HG03064 (cell line): ENCODE data around the gene PDE4D.

ENCODE experiments used
- ATAC-seq: cut with Tn5 transposase; IDR thresholded peaks from one replicate; pipeline ENCODE4 v1.9.1; 2021; ENCODE audit warnings: low read depth; ENCODE audit not compliant: unreplicated experiment

PDE4D gene

DNA sequence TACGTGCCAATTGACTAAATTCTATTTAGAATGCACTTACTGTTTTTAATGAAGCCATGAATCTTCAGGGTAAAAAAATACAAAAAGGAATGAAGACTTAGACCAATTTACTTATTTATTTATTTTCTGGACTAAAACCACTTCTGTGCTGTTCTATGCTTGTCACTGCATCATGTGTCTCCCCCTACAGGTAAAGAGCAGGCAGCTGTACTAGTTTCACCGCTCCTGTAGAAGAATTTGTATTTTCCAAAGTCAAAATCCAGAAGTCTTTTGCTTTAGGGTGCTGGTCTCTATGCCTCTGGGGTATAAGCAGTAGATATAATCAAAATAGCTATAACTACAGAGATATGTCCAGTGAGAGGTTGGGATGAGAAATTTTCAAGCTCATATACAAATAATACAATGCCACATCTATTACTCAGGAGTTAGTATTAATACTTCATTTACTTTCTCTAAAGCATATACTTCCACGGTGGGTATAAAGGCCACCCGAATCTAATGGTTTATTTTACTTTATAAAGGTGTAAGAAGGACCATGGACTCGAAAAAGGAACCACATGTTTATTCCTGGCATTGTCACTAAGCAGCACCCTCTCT, 719.2 kb downstream of the PDE4D start:
- ATAC-seq: peak; percentile 43

DNA sequence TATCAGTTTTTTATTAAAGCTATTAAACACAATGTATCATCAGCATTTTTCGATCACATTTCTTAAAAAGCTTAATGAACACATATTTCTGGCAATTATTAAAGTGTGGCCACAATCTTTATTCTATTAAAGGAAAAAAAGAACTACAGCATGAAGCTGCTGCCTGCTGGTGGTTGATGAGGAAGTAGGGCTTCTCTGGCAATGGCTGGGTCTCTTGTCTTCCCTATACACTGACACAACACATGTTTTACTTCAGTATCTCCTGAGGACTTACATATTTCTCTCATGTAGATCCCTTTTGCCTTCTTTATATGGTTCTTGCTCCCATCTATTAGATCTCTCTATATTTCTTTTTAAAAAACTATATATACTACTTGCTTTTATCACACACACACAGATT, 719.9 kb downstream of the PDE4D start:
- no peak for ATAC-seq

DNA sequence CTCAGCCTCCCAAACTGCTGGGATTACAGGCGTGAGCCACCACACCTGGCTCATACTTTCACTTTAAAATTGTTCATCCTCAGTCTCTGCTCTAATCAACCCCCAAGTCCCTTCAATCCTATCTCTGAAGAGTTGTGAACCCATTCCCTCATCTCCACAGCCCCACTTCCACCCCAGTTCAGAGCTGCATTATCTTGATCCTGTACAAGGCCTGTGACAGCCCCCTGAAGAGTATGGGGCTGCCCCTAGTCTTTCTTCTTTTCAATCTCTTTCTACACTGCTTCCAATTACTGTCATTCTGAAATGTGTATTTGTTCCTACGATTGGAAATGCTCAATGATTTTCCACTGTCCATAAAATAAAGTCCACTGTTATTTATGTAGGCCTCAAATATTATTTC, 722.4 kb downstream of the PDE4D start:
- ATAC-seq: no peak

DNA sequence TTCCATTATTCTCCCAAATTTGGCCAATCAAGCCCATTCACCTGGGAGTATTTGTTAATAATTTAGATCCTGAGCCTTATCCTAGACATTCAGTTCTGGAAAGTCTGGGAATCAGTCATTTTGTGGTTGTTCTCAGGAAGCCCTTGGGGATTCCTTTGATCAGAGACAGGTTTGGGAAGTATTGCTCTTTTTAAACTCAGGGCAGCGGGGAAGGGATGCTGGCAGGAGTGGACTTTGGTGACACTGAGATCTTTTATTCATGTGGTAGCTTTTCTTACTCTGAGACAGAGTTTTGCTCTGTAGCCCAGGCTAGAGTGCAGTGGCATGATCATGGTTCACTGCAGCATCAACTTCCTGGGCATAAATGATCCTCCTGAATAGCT, 723.8 kb downstream of the PDE4D start:
- no peak for ATAC-seq

DNA sequence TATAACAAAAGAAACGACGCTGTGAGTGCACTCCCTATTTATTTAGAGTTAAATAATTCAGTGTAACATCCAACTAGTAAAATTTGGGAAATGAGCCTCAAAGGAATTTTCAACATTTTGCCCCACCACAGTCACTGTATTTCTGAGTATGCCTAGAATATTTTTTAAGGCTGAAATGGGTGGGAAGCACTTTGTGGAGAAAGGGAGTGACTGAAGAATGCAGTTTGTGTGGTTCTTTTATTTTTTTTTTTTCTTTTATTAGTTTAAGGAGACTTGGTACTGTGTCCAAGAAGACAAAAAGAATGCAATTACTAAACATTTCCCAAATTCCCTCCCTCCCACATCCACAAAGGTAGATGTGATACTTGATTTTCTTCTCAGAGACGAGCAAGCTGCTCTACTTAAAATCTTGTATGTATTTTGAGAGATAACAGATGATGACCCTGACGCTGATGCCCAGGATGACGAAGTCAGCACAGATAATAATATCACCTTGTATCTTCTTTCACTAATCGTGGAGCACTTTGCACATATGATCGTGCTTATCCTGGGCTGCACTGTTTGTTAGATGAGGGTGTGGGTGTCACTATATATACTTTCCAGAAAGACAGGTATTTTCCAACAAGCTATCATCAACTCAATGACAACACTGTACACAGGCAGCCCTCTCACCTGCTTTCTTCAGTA, 724.3 kb downstream of the PDE4D start:
- ATAC-seq: no peak

DNA sequence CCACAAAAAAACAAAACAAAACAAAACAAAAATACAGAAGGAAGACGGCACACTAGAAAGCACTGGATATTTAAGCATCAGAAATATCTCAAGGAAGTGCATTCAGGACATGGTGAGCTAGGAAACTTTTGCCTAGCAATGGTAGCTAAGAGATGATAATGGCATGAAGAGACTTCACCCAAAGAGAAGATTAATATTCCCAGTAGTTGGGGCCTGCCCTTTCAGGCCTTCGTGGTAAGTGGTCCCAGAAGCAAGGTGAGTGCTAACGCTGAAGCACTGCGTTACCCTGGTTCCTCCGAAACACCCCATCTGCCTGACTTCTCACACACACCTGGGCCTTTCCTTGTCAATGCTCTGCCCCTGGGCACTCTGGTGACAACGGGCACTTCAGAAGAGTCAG, 725.5 kb downstream of the PDE4D start:
- ATAC-seq: no peak

DNA sequence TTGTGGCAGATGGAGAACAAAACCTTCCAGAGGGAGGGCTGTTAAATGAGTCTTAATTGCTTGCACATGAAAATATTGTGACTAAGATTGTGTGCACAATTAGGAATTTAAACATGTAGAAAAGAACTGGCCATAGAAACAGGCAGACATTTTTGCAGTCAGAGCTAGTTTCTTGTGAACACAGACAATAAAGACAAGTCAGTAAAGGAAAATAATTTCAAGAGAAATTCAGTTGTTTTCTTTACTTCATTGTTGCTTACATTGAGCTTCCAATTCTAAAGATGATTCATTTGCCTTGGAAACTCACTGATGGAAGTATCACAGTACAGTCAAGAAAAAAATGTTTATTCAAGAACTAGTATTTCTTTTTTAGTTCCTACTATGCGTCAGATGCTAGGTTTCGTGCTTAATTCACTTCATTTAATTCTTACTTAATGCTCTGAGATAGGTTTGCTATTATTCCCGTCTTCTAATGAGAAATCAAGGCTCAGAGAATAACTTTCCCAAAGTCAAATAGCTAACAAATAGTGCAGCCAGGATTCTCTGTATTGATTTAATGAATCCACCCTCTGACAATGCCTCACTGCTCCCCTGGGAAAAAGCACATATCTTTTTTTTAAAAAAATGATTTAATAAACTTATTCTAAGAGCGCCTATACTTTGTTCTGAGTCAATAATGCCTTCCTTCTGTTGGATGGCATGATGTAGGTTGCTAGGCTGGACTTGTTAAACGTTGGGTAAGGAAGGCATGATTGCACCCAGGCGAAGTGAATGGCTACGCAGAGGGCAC, 729.3 kb downstream of the PDE4D start:
- ATAC-seq: no peak

DNA sequence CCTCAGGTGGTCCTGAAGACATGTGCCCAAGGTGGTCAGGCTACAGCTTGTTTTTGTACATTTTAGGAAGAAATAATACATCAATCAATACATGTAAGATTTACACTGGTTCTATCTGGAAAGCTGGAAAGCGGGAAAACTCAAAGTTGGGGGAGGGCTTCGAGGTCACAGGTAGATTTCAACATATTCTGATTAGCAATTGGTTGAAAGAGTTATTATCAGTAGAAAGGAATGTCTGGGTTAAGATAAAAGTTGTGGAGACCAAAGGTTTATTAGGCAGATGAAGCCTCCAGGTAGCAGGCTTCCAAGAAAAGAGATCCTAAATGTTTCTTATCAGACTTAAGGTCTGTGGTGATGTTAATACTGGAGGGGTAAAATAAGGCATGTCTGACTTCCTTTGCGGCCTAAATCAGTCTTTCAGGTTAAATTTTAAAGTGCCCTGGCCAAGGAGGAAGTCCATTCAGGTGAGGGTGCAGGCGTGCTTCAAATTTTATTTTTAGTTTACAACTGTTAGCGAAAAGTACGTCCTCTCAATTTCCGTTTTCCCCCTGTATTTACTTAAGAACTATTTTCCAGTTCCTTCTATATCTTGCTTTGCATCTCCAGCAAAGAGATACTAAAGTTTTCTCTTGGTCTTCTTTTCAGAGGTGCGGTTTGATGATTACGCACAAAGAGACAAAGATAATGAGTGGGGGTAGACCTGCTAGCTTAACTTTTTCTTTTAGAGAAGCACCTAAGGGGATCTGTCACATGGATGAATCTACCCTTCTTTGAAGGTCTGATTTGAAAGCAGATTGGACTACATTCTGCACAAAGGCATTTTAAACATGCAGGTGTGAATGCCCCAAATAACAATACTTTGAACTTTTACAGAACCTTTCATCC, 732.1 kb downstream of the PDE4D start:
- ATAC-seq: no peak

DNA sequence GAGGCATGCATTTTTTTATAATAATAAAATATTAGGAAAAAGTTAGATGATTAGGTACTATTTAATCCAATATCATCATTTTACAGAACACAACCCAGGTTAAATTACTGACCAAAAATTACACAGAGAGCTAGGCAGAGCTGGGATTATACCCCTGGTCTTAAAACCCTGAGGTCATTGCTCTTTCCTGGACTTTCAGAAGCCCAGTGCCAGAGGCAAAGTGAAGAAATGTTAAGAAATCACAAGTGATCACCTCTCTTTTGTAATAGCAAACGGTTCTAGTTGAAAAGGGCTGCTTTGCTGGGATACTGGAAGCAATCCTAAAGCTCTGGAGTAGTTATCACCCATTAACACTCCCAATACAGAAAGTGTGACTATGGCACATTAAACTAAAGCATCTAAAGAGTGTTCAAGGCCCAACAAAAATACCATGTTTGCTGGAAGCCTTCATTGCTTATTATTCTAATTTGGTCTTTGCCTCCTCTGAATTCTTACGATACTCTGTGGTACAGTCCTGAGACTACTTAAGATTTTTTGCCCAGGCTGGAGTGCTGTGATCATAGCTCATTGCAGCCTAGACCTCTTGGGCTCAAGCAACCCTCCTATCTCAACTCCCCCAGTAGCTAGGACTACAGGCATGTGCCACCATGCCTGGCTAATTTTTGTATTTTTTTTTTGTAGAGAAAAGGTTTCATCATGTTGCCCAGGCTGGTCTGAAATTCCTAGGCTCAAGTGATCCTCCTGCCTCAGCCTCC, 734.7 kb downstream of the PDE4D start:
- no peak for ATAC-seq

DNA sequence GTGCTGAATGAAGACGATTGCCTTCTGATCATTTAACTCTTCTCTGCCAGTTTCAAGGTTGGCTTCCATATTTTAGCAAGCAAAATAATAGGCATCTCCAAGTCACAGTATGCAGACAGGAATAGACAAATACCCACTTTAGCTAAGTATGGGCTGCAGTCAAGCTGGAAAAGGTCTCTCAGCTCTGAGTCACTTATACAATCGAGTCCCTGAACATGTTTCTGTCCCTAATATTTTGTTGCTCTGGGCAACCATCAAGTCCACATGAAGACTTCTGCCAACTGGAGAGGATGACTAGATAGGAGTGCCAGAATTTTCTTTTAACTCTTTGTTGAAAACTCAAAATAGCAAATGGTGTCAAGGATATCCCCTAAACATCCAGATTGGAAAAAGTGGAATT, 735.4 kb downstream of the PDE4D start:
- ATAC-seq: no peak

DNA sequence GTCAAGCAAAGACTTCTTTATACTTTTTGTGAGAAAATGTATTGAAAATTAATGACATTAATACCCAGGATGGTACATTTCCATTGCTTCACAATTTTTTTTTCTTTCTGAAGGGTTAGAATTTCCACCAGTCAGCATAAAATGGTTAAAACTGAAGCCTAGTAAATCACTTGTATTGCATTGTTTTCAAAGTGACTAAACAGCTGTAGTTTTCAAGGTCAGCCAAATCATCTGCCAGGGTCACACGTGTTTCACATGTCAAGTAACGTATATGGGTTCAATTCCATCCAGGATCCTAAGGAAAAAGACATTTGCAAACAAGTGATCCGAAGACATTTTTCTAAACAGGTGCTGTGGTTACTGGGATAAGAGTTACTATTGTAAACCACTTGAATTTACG, 736.5 kb downstream of the PDE4D start:
- no peak for ATAC-seq

DNA sequence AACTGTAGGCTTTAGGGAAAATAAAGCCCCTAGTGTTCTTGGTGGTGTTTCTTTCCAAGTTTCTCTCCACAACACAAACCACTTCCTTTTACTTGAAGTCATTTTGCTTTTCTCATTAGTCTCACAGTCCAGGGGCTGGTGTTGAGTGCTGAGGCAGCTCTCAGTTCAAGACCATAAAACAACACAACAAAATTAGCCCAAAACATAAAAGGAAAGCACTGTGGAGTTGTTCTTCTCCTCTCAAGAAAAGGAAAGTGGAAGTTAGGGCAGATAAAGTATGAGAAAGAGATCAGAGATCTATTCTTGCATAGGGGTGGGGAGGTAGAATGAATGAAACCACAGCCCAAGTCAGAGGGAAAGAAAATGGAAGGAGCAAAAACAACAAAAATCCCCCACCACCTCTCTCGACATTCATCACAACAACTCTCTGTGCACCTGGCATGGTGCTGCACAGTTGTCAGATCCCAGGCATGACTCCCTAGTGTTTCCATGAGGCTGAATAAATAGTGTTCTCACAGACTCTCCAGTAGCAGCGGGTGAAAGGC, 740.8 kb downstream of the PDE4D start:
- no peak for ATAC-seq

DNA sequence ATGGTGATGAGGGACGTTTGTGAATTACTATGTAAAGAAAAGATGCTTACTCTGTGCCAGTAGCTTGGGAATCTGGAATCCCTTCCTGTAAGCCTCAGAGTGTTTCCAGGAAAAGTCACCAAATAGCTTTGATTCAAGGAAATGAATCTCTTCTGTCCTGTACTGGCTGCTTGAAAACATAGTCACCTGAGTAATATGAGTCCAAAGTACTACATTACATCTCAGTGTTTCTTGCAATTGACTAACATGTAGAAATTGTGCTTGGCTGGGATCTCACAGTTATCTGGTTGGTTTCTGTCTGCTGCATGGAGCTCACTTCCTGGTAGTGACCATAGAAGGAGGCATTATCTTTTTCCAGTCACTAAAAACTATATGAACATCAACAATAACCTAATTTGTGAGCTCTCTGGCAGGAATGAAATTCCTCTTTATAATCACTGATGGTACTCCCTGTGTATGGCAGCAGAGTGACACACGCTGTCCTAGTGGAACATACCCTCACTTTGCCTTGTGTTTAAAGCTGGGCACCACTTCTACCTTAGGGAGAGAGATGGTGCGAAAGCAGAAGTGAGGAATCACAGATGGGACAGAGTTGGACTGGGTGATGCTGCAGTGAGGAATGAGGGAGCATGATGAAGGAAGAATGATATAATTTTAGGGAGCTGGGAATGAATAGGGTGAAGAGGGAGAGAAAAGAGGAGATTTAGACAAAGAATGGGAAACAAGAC, 742.2 kb downstream of the PDE4D start:
- ATAC-seq: no peak

DNA sequence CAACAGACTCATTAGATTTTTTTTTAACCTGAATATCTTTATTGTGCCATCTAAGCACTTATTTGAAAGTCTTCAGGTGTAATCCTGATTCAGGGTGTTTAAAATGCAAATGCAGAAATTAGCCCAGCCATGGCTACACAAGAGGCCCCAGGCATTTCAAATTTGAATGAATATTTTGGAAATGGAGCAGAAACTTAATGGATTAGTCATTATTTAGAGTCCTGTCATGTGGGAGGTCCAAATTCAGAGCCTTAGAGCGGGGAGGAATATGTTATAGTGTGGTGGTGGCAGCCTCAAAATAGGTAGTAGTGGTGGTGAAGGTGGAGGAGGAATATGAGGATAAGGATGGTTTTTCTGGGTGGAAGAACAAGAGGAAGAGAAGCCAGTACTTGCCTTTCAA, 743.7 kb downstream of the PDE4D start:
- no peak for ATAC-seq

DNA sequence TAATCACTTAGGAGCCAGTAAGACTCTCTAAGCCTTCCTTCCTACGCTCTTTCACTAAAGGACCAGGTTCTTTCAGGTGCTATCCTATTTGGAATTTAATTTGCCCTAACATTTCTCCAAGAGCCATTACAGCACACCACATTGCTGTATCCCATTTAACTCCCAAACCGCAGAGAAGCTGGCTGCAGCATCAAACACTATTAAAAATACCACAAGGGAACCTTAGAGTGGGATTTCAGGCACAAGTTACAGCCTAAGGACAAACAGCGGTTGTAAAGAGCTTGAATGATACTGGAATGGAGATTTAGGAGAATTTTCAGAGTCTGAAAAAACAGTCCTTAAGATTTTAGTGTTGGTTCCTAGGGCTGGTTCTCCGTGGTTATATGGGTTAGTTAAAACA, 744.3 kb downstream of the PDE4D start:
- no peak for ATAC-seq

DNA sequence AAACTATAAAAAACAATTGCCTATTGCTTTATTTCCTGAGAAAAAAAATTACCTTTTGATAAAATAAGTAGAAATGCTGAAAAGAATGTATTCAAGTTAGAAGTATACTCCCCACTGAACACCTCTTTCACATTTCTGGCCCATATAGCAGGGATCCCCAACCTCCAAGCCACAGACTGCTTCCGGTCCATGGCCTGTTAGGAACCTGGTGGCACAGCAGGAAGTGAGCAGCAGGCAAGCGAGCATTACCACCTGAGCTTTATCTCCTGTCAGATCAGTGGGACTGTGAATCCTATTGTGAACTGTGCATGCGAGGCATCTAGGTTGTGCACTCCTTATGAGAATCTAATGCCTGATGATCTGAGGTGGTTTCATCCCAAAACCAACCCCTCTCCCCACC, 746.8 kb downstream of the PDE4D start:
- ATAC-seq: no peak

DNA sequence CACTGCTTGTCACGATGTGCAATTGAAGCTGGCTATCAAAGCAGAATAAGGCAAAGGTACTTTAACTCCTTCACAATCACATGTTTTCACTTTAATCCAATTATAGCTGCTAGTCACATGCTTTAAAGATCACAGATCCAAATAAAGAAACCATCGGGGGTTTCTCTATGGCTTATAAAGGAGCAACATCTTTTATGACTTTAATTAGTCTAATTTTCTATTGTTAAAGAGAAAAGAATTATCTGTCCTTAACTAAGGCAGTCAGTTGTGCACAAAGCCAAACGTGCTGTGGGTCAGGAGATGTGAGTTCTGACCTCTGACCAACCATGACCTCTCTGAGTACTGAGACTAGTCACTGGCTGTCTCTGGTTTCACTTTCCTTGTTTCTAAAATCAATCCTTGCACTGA, 749.6 kb downstream of the PDE4D start:
- peak; percentile 99 for ATAC-seq

DNA sequence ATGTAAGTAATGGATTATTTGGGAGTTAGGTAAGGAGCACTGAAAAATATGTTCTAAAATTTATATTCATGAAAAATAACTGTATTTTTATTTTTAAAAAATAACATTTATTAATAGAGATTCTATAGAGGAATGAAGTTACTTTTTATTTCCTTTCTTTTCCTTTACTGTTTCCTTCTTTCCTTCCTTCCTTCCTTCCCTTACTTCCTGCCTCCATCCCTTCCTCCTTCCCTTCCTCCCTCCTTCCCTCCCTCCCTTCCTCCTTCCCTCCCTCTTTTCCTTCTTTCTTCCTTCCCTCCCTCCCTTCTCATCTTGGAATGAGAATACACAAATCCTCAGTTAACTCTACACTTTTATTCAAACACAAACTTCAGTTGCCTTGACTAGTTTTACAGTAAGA, 750.6 kb downstream of the PDE4D start:
- ATAC-seq: no peak

DNA sequence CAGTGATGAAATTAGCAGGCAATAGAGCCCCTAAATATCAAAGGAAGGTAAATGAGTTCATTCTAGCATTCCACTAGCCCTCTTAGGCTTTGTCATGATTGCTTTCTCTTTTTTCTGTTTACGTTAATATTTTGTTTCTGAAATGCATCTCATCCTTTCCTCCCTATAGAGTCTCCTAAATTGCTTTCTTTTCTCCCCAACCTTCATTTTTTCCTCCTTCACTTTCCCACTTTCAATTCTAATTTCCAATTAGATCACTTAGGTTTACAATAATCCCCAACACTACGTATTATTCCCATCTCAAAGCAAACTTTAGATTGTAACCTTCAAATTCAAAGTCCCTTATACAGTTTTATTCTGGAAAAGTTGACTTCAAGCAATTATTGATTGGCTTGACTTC, 751.4 kb downstream of the PDE4D start:
- no peak for ATAC-seq
